Heart left ventricle (tissue), 13 donors: ENCODE data around the gene ZNF397.

Source experiments
- POLR2A ChIP-seq, 2 donors: fragments of 450-650 bp; IDR thresholded peaks; one replicate each; pipeline ENCODE4 v1.6.1; 2017; ENCODE audit warnings: antibody characterized with exemption in 2 of 2, mild to moderate bottlenecking in 2 of 2, moderate library complexity in 2 of 2
- TF ChIP-seq, protein P1 (sequence below), 12 donors: fragments of 200-600 bp; sonication (generic) in 4 of 12; IDR thresholded peaks; one replicate each; pipeline versions ENCODE4 v1.5.0 to v1.8.0; 2018 to 2022; ENCODE audit warnings: antibody characterized with exemption in 12 of 12, mild to moderate bottlenecking in 5 of 12
- donor health status: ischemic (EF 13 %, LVEDD 7.1; RV severe dilation, severe dysfunction).
- donor health status: DM: no; HTN: yes; CAD: no.
- donor health status: DM: no; HTN: no; CAD: no.
- donor health status: ischemic (EF 25% LVEDD 6.9; RV normal size, moderate dysfunction).
- donor health status: ischemic (EF 25% LVEDD 5.7; RV mildly dilated, moderate dysfunction).
- donor health status: ischemic (EF 35%, LVEDD 5.7; RV mildly dilated, moderate dysfunction).
- donor health status: nonischemic (EF 11% LVEDD 7.7; RV severe dilation, severe dysfunction).
- donor health status: DM: yes; HTN: yes; CAD: no.
- donor health status: PGD.
- donor health status: ischemic (EF 29% LVEDD 5.4; RV normal size, mild dysfunction).
- donor health status: nonischemic (EF 23%, LVEDD 6.1; RV moderate dilation, normal function).

DNA sequence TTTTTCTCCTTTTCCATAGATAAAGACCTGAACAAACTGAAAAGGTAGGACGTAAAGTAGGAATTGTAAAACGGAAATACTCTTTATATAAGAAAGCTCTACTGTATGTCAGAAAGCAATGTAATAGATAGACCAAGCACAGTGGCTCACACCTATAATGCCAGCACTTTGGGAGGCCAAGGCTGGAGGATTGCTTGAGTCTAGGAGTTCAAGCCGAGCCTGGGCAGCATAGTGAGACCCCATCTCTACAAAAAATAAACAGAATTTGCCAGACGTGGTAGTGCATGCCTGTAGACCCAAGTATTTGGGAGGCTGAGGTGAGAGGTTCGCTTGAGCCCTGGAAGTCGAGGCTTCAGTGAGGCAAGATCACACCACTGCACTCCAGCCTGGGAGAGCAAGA, 7.6 kb downstream of the ZNF397 start:
- TF ChIP-seq, protein P1, sequence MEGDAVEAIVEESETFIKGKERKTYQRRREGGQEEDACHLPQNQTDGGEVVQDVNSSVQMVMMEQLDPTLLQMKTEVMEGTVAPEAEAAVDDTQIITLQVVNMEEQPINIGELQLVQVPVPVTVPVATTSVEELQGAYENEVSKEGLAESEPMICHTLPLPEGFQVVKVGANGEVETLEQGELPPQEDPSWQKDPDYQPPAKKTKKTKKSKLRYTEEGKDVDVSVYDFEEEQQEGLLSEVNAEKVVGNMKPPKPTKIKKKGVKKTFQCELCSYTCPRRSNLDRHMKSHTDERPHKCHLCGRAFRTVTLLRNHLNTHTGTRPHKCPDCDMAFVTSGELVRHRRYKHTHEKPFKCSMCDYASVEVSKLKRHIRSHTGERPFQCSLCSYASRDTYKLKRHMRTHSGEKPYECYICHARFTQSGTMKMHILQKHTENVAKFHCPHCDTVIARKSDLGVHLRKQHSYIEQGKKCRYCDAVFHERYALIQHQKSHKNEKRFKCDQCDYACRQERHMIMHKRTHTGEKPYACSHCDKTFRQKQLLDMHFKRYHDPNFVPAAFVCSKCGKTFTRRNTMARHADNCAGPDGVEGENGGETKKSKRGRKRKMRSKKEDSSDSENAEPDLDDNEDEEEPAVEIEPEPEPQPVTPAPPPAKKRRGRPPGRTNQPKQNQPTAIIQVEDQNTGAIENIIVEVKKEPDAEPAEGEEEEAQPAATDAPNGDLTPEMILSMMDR (IDR thresholded peaks at IDR 0.05), result no peak
- TF ChIP-seq POLR2A (IDR thresholded peaks at IDR 0.05), result no peak
